ENCODE data around the gene HIBADH.
"Not testable (repeated sequence)": the region's sequence is repeated elsewhere in the genome, so short reads cannot be mapped to it uniquely, and the experiment has no call there.

HIBADH gene

DNA sequence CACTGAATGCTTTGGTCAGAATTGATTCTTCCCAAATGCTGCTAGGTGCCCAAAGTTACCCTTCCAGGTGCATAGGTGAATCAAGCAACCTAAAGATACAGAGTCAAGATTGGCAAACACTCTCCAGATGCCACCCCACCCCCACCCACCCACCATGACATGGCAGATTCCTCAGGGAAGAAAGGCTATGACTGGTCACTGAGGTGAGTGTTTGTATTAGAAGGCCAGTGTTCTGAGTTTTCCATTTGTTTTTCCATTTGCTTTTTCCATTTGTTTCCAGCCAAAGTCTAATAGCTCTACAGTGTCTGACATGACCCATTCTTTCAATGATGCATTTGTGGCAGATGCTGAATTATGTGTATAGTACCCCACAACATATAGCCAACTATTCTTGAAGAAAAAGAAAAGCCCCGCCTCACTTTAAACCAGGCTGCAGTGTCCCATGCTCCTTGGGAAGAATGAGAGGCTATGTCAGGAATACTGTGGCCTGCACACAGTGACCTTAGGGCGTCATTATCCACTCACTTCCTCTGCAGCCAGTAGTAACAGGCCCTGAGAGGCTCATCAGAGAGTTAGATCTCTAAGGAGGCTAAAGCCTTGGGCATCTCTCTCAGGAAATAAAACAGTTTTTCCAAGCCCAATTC is 16.1 kb upstream of the HIBADH start:
- no peak for DNase-seq (ENCODE audit: low read depth)

DNA sequence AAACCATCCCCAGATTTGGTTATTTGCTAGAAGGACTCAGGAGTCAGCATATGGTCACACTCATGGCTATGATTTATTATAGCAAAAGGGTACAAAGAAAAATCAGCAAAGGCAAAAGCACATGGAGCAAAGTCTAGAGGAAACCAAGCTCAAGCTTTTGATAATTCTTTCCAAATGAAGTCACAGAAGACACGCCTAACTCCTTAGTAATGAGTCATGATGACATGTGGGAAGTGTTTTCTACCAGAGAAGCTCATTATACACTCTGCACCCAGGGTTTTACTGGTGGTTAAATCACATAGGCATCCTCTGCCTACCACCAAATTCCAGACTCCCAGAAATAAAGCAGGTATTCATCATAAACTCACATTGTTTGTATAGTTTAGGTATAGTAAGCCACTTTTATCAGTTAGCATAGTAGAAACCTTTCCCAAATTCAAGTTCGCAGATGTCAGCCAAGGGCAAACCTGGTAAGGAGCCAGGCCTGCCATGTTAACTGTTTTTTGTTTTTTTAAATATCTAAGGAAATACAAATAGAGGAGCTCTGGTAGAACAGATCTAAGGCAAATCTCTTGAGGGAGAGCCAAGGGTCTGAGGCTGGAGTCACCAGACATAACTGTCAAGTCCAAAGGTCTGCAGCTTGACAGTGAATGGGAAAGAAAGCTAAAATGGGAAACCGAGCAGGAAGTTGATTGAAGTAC is 15.4 kb upstream of the HIBADH start:
- DNase-seq (ENCODE audit: low read depth) = peak; percentile 87

DNA sequence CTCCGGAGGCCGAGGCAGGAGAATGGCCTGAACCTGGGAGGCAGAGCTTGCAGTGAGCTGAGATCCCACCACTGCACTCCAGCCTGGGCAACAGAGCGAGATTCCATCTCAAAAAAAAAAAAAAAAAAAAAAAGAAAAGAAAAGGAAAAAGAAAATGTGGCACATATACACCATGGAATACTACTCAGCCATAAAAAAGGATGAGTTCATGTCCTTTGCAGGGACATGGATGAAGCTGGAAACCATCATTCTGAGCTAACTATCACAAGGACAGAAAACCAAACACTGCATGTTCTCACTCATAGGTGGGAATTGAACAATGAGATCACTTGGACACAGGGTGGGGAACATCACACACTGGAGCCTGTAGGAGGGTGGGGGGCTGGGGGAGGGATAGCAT is 11.4 kb upstream of the HIBADH start:
- not testable (repeated sequence) for DNase-seq (ENCODE audit: low read depth)

DNA sequence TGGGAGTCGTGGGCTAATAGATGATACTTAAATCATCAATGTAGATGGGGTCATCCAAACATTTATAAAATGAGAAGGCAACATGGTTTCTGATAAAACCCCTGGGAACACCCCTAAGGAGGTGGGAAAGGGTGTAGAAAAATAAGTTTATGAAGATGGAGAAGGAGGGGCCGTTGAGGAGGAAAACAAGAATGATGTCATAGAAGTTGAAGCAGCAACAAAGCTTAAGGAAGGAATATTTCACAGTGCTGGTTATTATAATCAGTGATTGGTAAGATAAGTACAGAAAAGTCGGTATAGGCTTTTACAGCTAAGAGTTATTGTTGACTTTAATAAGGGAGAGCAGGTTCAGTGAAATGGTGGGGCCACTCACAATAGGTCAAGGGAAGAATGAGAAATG is 9.0 kb upstream of the HIBADH start:
- no peak for DNase-seq (ENCODE audit: low read depth)

DNA sequence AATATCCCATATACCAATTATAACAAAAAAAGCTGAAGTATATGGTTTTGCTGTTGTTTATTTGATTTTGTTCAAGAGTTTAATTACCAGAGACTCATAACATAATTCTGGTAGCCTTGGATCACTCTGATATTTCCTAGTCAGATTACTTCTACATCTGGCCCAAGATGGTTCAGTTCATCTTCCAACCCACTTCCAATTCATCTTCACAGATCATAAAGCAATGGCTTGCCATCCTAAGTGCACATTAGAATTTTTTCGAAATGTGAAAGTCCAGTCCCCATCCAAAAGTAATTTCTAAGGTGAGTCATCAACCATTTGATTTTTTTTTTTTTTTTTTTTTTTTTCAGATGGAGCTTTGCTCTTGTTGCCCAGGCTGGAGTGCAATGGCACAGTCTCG is 8.0 kb upstream of the HIBADH start:
- DNase-seq (ENCODE audit: low read depth) = no peak

DNA sequence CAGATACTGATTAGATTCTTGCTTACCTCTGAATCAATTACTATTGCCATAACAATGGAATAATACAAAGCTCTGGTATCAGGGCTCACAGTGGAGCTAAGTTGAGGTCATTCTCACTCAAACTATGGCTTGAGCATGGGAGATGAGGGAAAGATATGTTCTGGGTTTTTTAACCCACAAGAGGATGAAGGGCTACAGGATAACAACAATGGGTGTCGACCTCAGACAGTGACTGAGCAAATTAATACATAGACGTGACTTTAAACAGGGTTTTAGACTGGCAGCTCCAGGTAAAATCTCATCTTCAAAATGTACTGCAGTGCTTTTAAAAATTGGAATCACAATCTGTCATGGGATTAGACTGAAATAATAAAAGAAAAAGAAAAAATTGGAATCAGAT is 7.5 kb upstream of the HIBADH start:
- no peak for DNase-seq (ENCODE audit: low read depth)

DNA sequence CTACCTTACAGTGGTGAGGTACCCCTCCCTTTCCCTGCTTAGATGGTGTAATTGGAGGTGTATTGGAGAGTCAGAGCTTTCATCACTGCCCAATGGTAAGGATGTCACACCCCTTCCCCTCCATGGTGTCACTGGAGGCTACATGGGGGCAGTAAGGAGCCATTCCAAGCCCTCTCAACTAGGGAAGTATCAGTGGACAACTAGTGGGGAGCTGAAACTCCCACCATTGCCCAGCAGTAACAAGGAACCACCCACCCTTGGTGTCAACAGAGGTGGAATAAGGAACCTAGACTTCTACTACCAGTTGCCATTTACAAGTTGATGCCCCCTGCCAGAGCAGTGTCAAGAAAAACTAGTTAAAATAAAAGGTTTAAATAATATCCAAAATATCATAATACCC is 2.8 kb upstream of the HIBADH start:
- no peak for DNase-seq (ENCODE audit: low read depth)

DNA sequence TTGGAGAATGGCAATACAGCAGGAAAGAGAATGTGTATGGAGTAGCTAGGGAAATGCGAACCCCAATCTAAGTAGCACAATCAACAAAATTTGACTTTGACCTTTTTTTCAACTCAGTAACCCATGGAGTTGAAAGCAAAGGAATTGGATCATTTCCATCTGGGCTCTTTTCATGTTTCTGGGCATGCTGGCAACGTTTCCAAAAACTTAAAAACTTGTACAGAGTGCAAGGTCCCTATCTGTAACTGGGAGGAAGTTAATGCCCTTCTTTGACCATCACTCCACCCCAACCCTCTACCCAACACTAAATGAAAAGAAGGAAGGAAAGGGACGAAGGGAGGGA is 1.3 kb upstream of the HIBADH start:
- no peak for DNase-seq (ENCODE audit: low read depth)

DNA sequence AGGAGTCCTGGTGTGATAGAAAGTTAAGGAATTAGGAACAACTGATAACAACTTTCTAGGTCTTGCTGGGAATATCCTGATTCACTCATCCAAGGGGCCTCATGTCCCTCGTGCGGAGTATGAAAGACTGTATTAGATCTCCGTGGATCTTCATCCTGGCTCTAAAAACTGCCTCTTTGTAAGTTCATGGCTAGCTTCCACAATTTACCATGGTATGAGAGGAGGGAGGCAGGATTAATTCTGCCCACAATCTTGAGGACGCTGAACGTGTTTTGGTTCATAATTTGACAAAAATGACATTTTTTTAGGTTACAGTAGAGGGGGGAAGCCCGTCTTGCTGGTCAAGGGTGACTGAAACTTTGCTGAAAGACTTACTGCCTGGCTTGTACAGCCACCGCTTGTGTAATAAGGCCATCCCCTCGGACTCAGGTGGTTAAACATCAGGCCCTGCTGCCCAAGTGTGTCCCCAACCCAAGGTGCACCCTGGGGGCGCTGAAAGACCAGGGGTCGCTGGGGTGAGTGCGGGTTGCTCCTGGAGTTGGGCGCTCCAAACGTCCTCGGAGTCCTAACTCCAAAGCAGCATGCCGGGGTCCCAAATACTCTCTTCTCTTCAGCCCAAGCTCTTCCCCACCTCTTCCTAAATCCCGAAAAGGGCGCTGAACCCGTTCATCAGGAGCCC is 733 bp downstream of the HIBADH start:
- DNase-seq (ENCODE audit: low read depth) = no peak

DNA sequence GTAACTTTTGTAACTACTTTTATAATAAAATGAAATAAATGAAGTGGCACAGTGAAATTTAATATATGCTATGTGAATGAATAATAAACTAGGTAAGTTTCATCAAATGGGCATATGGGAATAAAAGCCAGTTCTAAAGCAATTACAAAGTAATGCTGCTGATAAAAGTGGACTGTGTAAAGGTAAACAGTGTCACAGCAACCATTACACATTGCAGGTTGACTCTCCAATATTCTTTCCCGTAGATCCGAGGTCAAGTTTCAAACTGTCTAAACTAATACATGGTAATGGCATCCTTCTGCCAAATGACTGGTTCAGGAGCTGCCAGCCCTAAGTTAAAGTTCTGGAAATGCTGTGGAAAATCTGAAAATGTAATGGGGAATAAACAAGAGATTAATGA is 6.0 kb downstream of the HIBADH start:
- DNase-seq (ENCODE audit: low read depth) = no peak

DNA sequence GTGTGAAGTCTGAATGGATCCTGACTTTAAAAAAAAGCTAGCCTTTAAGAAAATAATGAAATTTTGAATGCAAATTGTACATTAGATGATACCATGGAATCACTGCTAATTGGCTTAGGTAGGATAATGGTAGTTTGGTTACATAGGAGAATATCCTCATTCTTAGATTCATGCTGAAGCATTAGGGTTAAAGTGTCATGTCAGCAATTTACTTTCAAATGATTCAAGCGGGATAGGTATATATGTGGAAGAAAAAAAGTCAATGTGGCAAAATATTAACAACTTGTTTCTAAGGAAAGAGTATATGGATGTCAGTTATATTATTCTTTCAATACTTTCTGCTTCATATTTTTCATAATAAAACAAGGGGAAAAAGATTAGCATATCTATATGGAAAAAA is 7.5 kb downstream of the HIBADH start:
- no peak for DNase-seq (ENCODE audit: low read depth)

DNA sequence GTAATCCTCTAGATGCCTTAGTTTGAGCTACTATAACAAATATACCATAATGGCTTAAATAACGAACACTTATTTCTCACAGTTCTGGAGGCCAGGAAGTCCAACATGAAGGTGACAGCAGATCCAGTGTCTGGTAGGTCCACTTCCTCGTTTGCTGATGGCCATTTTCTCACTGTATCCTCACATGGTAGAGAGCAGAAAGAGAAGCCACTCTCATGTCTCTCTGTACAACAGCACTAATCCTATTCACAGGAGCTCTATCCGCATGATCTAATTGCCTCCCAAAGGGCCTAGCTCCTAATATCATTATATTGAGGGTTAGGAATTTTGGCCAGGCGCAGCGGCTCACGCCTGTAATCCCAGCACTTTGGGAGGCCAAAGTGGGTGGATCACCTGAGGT is 10.2 kb downstream of the HIBADH start:
- DNase-seq (ENCODE audit: low read depth) = no peak

DNA sequence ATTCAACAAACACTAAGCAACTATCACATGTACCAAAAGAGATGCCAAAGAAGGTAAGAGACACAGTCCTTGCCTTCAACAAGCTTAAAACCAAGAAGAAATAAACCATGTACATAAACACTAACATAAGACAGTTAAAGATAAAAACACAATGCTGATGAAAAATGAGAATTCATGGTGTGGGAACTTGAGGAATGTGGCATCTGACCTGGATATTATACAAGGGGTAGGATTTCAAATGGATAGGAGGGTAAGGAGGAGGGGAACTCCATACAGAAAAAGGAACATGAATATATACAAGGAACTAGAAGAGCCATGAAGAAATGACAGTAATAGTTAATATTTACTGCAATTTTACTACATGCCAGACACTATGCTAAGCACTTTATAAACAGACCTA is 11.0 kb downstream of the HIBADH start:
- DNase-seq (ENCODE audit: low read depth) = no peak

DNA sequence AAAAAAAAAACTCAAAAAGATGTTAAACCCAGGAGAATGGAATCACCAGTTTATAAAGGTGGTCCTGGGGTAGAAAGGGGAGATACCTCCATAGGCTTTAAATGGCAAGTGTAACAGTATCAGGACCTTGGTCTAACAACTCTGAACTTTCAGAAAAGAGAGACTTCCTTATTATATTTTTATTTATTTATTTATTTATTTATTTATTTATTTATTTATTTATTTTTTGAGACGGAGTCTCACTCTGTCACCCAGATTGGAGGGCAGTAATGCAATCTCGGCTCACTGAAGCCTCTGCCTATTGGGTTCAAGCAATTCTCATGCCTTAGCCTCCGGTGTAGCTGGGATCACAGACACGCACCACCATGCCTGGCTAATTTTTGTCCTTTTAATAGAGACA is 12.4 kb downstream of the HIBADH start:
- no peak for DNase-seq (ENCODE audit: low read depth)

DNA sequence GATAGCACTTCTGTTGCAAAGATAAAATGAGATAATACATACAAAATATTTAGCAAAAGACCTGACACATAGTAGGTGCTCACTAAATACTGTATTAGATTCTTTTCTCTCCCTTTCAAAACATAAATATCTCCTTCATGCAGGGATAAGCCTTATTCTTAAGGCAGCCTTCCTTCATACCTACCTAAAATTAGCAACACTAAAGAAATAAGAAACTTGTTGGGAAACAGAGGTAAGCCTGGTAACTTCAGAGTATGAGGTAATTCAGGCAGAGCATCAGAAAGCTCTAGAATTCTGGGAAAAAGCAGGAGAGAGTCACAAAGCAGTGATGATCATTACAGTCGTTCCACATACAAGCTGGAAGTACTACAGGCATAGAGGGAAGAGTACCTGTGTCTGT is 15.2 kb downstream of the HIBADH start:
- no peak for DNase-seq (ENCODE audit: low read depth)

DNA sequence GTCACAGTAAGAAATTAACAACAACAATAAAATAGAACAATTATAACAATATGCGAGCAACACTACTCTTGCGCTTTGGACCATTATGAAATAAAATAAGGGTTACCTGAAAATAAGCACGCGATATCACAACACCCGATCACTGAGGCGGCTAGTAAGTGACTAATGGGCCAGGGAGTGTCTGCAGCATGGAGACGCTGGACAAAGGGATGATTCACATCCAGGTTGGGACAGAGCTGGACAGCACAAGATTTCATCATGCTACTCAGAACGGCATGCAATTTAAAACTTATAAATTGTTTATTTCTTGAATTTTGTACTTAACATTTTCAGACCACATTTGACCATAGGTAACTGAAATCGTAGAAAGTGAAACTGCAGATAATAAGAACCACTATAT is 15.6 kb downstream of the HIBADH start:
- DNase-seq (ENCODE audit: low read depth) = no peak

DNA sequence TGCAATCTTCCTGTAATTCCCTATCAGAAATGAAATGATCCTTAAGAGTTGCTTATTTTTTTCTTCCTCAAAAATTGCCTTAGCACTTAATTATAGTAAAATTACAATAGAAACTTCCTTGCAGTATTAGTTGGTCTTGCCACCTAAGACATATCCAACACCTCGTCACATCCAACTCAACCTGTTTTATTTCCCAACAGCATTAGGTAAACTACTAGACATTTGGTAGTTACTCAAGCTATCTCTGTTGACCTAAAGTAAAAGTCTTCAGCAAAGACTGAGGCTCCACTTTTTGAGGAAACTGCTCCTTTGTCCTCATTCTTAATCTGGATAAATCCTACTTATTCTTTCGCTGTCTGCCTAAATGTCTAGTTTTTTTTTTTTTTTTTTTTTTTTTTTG is 20.4 kb downstream of the HIBADH start:
- no peak for DNase-seq (ENCODE audit: low read depth)

DNA sequence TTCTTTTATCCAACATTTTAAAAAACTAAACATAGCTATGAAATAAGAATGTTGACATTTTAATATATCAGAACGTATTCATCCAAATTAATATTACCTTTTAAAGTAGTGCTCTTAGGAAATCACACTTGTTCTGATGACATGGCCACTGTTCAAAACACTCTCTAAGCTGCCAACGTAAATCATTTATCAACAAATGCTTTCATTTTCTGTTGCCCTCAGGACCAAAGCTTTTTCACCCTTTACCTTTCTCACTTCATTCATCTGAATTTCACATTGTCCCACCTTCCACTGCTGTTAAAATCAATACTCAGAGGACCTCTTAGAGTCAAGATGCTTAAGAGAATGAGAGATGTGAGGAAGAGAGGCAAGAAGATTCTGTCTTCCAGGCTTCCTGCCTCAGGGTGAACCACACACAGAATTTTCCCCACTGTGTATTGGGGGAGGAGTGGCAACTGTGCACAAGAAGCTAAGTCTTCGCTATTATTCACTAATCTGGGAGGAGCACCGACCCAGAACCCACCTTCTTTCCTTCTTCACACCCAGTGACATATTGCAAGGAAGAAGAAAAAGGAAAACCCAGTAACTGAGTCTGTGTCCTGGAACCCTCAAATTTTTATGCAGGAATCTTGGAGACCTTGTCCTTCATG is 21.0 kb downstream of the HIBADH start:
- no peak for DNase-seq (ENCODE audit: low read depth)

DNA sequence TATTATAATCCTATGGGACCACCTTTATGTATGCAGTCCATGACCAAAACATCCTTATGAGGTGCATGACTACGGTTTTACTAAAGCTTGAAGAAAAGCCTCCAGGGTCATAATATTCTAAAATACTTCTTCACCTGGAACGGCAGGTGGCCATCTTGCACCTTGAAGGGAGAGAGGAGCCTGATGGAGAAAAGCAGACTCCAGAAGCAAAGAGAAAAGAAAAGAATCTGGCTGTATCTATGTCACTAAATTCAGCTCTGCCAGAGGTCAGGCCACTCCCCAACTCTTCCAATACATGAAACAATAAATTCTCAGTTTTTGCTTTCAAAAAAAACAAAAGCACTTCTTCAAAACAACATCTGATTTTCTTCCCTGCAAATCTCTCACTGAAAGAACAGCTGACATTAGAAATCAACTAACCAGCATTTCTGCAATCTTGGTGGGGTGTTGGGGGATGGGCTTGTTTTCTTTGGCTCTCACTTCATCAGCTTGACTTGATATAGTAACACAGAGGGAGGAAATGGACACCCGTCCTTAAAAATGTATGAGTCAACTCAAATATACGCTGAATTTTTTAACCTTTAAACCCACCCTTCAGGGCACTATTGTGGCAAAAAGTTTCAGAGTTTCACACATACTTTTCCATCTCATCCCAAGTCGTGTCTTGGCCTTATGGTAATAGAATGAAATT is 21.7 kb downstream of the HIBADH start:
- peak; percentile 85 for DNase-seq (ENCODE audit: low read depth)

DNA sequence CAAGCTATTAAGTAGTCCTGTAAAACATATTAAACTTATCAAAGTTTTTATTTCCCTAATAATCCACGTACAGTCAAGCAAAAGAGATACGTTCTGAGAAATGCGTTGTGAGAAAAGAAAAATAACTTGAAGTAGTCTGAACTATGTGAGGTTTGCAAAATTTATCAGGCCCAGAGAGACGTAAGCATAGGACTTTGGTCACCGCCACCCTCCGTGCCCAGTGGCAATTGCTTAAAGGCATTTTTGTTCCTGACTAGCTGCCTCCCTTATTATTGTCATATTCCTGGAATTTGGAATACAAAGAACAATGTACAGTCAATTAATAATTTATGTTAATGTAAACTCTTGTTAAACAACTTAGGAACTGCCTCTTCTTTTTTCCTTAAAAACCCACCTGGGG is 22.8 kb downstream of the HIBADH start:
- DNase-seq (ENCODE audit: low read depth) = no peak

DNA sequence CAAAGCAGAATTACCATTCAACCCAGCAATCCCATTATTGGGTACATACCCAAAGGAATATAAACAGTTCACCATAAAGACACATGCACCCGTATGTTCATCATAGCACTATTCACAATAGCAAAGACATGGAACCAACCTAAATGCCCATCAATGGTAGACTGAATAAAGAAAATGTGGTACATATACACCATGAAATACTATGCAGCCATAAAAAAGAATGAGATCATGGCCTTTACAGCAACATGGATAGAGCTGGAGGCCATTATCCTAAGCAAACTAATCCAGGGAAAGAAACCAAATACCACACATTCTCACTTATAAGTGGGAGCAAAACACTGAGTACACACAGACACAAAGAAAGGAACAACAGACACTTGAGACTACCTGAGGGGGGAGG is 23.6 kb downstream of the HIBADH start:
- DNase-seq (ENCODE audit: low read depth) = not testable (repeated sequence)

DNA sequence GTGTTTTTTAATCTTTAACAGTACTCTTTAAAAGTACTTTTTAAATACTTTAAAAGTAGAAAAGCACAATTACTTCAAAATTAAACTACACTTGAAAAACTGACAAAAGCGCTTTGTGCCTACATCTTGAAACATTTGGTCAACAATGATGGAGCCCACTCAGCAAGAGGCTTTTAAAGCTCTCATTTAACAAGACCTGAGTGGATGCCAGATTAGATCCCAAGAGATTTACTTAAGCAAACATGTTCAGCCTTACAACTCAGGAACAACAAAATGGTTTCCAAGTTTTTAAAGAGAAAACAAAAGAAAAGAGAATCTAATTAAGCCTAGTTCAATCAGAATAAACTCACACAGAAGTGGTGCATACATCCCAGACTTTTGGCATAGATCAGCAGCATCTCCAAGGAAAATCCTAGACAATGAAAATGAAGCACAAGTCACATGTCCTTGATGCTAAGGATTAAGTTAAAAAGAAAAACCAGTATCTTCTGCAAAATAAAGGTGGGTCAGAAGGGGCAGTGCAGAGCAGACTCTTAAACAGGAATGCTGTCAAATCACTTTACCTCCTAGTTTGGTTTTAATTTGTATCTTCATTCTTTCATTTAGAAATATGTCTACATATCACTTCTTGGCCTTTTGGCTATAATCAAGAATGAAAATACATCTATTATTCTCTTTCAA is 26.2 kb downstream of the HIBADH start:
- DNase-seq (ENCODE audit: low read depth) = no peak
